GM03348 (cell line): ENCODE results near the gene CMTR1.
A peak's percentile ranks its signal among the peaks of the same experiment; 100 is the strongest.
"Not testable (repeated sequence)": the region's sequence is repeated elsewhere in the genome, so short reads cannot be mapped to it uniquely, and the experiment has no call there.

Source experiments
- DNase-seq: peaks from one replicate; pipeline ENCODE4 v3.0.0; 2012; ENCODE audit warnings: low spot score

The CMTR1 gene

DNA sequence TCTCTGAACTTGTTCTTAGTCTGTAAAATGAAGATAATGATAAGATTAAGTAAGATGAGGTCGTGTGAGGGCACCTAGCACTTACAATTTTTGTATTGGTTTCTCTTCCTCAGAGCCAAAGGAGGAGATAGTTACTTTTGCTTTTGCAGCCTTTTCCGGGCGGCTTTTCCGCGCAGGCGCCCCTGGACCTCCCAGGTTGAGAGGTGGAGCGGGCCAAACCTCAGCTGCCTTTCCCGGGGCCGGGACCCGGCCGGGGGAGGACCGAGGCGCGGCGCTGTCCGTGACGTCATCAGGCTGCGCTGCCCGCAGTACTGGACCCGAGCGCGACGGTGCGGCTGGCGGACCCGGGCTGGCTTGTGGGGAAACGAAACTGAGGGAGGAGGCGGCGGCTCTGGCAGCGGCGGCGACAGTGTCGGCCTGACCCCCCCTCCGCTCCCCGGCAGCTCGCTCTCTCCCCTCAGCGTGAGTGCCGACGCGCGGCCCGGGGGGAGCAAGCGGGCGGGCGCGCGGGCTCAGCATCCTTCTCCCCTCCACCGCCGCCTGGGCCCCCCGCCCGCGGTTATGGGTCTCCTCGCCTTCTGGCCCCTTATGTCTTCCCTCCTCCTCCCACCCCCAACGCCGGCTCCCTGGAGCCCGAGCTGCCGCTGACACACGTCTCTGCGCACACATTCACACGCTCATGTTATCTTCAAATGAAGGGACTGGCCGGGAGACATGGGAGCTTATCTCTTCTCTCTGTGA, at the start of gene CMTR1:
Gene CMTR1, plus strand, starts transcription at position 306 of the 741 bp plus-strand sequence. CDS start 2,409 bp downstream, outside the sequence.
- peak; percentile 99 for DNase-seq

DNA sequence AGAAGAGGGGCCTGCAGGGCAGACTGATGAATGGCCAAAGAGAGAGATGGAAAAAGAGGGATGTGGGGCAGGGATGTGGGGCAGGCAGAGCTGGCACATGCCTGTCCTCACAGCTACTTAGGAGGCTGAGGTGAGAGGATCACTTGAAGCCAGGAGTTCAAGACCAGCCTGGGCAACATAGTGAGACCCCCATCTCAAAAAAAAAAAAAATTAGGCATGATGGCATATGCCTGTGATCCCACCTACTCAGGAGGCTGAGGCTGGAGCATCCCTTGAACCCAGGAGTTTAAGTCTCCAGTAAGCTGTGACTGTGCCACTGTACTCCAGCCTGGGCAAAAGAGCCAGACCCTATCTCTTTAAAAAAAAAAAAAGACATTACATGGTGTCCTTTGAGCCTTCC, 44.4 kb upstream of the CMTR1 start:
- DNase-seq, result no peak

DNA sequence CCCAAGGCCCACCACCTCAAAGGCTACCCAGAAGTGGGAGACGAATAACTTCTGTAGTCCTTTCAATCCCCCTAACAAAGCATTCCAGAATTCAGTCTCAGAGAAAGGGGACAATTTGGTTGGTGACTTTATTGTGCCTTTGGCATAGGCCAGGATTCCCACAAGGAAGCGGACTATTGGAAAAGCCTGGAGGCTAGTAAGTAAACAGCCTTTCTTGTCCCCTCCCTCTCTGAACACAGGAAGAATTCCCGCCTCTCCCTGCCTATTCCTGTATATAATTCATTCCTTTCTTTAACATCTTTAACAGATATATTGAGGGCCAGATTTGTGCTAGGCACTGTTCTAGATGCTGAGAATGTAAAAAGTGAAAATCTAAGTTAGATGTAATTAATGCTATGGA, 43.2 kb upstream of the CMTR1 start:
- no peak for DNase-seq

DNA sequence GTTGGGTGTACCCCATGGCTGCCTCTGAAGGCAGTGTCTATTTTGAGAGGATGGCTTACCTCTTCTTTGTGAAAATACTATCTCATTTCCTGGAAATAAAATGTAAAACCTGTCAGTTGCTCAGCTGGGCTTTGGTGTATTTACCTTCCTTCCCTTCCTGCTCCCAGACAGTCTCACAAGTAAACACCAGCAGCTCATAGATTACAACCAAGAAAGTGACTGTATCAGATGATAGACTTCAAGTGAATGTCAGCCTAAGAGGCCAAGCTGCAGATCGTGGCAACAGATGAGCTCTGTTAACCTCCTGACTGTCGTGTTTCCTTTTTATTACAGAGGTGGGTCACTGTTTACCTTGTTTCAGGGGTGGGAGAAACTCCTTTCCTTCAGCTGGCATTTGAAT, 41.9 kb upstream of the CMTR1 start:
- no peak for DNase-seq

DNA sequence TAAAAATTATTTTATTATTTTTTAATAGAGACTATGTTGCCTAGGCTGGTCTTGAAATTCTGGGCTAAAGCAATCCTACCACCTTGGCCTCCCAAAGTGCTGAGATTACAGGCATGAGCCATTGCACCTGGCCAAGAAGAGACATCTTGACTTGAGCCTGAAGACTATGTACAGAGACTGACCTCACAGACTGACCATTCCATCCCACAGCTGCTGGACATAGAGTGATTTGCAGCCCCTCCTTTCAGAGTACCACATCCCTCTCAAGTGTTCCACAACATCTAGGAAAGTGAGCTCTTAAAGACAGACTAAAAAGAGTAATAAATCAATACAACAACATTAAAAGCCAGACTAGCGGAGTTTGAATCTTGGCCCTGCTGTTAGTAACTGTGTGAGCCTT, 40.2 kb upstream of the CMTR1 start:
- no peak for DNase-seq

DNA sequence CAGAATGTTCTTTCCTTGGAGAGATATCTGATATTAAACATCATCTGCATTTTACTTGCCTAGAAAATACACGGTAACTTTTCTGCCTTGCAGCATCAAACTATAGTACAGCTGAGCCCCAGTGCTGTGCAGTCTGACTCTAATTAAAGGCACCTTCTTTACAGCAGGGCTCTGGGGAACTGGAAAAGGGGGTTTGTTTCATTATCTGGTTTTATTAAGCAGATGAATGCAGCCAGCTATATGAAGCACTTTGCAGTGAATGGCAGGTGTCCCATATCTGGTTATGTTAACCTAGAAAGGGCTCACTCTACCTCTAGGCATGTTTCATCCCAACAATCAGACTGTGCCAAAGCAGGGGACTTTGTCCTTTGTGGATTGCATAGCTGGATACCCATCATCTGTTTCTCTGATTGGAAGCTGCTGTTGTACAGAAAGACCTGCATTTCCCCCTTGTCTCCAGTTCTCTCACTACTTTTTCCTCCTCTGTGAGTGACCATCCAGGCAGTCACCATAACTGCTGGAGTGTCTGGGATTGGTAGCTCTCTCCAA, 39.6 kb upstream of the CMTR1 start:
- DNase-seq, result no peak

DNA sequence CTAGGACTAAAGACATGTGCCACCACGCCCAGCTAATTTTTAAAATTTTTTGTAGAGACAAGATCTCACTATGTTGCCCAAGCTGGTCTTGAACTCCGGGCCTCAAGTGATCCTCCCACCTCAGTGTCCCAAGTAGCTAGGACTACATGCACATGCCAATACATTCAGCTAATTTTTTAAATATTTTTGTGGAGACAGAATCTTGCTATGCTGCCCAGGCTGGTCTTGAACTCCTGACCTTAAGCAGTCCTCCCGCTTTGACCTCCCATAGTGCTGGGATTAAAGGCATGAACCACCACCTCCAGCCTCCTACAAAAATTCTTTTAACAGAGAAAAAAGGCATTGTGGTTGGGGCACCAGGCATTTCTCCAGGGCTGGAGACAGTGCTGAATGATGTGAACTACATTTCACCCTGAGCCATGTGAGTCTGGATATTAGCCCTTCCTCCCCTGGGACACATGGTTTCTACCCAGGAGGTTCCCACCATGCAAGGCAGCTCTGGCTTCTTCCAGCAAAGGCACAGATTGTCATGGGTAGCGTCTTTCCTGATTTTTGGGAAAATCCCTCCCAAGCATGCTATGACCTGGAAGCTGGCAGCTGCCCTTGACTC, 36.3 kb upstream of the CMTR1 start:
- peak; percentile 85 for DNase-seq

GRCh38 chr6:37399131-37399530, 33.9 kb upstream of the CMTR1 start:
- no peak for DNase-seq

GRCh38 chr6:37399795-37400490, 33.1 kb upstream of the CMTR1 start:
- DNase-seq, result no peak

GRCh38 chr6:37401658-37402057, 31.4 kb upstream of the CMTR1 start:
- DNase-seq, result not testable (repeated sequence)

- DNase-seq, result no peak
Measured at GRCh38 chr6:37406726-37407341, 26.2 kb upstream of the CMTR1 start.

- DNase-seq, result no peak
Measured at GRCh38 chr6:37407948-37408347, 25.1 kb upstream of the CMTR1 start.

- DNase-seq, result no peak
Measured at GRCh38 chr6:37409501-37409900, 23.5 kb upstream of the CMTR1 start.

DNA sequence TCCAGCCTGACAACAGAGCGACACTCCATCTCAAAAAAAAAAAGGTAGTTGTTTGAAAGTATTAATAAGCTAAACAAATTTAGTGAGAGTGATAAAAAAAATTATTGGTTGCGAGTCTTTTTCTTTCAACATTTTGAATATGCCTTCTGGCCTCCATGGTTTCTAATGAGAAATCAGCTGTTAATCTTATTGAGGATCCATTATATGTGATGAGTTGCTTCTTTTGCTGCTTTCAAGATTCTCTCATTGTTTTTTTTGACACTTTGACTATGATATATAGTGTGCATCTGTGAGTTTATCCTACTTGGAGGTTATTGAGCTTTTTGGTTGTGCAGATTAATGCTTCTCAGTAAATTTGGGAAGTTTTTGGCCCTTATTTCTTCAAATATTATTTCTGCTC, 15.6 kb upstream of the CMTR1 start:
- no peak for DNase-seq

DNA sequence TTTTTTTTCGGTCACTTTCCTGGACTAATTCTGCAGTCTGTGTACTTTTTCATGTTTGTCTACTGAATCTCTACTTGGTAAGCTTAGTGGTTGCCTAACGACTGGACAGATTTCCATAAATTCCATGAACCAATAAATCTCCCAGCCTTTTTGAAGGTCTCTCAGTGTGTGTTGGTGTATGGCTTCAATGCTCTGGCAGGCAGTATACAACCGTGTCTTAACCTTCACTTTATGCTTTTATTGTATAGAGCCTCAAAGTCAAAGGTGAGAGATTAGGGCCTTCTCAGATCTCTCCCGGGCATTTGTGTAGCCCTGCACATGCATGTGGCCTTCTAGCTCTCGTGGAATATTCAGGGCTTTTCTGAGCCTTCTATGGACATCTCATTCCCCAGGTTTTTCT, 14.3 kb upstream of the CMTR1 start:
- DNase-seq, result no peak

DNA sequence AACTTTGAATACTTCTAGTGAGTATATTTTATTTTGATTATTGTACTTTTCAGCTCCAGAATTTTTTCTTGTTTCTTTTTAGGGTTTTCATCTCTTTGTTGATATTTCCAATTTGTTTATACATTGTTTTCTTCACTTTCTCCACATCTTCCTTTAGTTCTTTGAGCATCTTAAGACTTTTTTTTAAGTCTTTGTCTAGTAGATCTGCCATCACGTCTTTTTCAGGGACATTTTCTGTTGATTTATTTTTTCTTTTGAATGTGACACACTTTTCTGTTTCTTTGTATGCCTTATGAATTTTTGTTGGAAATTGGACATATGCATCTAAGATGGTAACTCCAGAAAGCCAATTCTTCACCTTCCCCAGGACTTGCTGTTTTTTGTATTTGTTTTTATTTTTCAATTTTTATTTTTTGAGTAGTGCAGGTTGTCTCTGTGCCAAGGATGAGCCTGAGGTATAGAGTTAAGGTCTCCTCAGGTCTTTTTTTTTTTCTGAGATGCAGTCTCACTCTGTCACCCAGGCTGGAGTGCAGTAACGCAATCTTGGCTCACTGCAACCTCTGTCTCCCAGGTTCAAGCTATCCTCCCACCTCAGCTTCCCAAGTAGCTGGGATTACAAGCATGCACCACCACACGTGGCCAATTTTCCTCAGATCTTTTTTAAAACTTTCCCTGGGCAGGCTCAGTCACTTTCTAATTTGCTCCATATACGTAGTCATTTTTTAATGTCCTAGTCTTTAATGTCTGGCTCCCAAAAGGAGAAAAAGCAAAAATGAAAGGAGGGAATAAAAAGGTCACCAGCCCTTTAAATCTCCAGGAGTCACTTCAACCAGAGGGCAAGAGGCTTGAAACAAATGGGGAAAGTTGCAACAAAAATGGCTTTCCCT, 6.7 kb upstream of the CMTR1 start:
- DNase-seq, result no peak

DNA sequence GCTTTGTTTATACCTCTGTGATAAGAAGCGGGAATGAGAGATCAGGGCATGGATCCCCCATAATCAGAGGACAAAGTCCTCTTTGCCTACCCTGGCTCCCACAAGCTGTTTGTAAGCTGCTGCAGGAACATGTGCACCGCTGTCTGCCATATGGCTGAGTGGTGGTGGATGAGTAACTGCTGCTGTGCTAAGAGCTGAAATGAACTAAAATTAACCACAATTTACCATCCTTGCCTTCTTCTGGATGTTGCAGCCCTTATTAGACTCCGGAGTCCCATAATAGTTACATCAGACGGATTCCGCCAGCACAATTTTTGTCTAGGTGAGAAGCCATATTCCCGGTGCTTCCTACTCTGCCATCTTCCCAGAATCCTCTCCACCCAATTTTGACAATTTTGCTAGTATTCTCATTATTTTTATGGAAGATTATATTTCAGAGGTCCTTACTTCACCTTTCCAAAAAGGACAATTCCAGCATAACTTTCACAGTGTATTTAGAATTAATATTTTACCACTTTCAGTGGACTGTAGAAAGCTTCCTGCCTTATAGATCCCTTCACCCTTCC, 6.0 kb upstream of the CMTR1 start:
- no peak for DNase-seq

DNA sequence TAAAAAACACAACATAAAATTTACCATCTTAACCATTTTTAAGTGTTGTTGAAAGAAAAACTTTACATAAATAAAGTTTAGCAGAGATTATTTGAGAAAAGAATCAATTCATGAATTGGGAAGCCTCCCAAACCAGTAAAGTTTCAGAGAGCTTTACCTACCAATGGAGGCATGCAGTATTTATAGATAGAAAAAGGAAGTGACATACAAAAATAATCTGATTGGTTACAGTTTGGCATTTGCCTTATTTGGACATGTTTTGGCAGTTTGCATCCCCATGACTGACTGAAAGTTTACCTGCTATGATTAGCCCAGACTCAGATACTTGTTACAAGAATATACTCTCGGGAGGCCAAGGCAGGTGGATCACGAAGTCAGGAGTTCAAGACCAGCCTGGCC, 3.7 kb upstream of the CMTR1 start:
- no peak for DNase-seq

GRCh38 chr6:37432590-37432915, 468 bp upstream of the CMTR1 start:
- DNase-seq, result peak; percentile 15

GRCh38 chr6:37433657-37434271, 743 bp downstream of the CMTR1 start:
- peak; percentile 27 for DNase-seq

DNA sequence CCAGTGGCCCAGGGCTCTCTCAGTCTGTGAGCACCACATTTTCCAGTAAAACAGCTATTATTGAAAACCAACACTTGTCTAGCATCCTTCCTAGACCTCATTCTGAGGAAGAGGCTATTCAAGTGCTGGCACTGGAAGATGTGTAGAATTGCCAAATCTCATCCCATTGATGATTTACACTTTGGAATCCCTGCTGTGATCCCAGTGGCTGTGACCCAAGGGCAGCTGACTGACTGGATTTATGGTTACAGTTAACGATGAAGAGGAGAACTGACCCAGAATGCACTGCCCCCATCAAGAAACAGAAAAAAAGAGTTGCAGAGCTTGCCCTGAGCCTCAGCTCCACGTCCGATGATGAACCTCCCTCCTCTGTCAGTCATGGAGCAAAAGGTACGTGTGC, 2.4 kb downstream of the CMTR1 start:
- DNase-seq, result no peak
